ENCODE results near the gene STX3.

GRCh38 chr11:59759900-59760299, 4.7 kb downstream of the STX3 start:
- no peak for TF ChIP-seq CTCF (IDR thresholded peaks at IDR 0.05; ENCODE audit: low read depth, low read length, poor library complexity, severe bottlenecking)
- TF ChIP-seq EZH2phosphoT487 (IDR thresholded peaks at IDR 0.05; ENCODE audit: borderline replicate concordance, low read length) = no peak
